Fibroblast of skin of back (primary cell): ENCODE data around the gene PCDHA9.

Experiments used
- DNase-seq: peaks from one replicate; pipeline ENCODE4 v3.0.0-alpha.2; 2013

The PCDHA9 gene

GRCh38 chr5:140881889-140882590, 33.9 kb downstream of the PCDHA9 start, which contains the start of gene PCDHA13:
Gene PCDHA13, plus strand, starts transcription at chr5:140882124. Its CDS starts 145 bp downstream, at chr5:140882269.
- no peak for DNase-seq

GRCh38 chr5:140882591-140882899, 34.4 kb downstream of the PCDHA9 start:
- no peak for DNase-seq

GRCh38 chr5:140883373-140883772, 35.2 kb downstream of the PCDHA9 start:
- DNase-seq: no peak

- no peak for DNase-seq
These were observed 35.9 kb downstream of the PCDHA9 start for GRCh38 chr5:140883927-140884697.
